Esophagus muscularis mucosa (tissue), 4 donors: ENCODE data around the gene ZC2HC1C.

ENCODE experiments used
- EP300 ChIP-seq: sonication (generic); formaldehyde crosslinking; IDR thresholded peaks from one replicate; pipeline ENCODE4 v1.6.1; 2017; ENCODE audit warnings: antibody characterized with exemption
- POLR2A ChIP-seq: fragments of 450-650 bp; IDR thresholded peaks from one replicate; pipeline ENCODE4 v1.6.1; 2017; ENCODE audit warnings: antibody characterized with exemption, moderate library complexity, mild to moderate bottlenecking, low read depth
- TF ChIP-seq, protein P1 (sequence below), 3 experiments: fragments of 200-600 bp in 2 of 3; fragments of 450-650 bp in 1 of 3; sonication (generic) in 2 of 3; IDR thresholded peaks; one replicate each; pipeline ENCODE4 v1.5.1; 2017 to 2019; ENCODE audit warnings: antibody characterized with exemption in 3 of 3, mild to moderate bottlenecking in 2 of 3, moderate library complexity in 1 of 3

DNA sequence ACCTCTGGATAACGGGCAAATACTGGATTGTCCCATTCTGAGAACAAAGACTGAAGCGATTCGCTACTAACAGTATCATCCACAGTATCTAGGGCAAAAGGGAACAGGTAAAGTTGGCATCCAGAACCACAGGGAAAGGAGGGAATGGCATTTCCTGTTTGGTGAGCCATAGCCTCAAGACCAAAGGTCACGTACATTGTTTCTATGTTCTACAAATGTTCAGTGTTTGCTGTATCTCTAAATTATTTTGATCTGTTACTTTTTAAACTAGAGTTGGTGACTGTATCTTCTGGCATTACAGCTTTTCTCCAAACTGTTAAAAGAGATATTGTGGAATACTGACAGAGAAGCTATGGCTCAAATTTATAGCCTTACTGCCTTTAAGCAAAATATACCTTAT, 27.8 kb upstream of the ZC2HC1C start:
- TF ChIP-seq POLR2A (no peak), EP300 (no peak)
- TF ChIP-seq, protein P1, sequence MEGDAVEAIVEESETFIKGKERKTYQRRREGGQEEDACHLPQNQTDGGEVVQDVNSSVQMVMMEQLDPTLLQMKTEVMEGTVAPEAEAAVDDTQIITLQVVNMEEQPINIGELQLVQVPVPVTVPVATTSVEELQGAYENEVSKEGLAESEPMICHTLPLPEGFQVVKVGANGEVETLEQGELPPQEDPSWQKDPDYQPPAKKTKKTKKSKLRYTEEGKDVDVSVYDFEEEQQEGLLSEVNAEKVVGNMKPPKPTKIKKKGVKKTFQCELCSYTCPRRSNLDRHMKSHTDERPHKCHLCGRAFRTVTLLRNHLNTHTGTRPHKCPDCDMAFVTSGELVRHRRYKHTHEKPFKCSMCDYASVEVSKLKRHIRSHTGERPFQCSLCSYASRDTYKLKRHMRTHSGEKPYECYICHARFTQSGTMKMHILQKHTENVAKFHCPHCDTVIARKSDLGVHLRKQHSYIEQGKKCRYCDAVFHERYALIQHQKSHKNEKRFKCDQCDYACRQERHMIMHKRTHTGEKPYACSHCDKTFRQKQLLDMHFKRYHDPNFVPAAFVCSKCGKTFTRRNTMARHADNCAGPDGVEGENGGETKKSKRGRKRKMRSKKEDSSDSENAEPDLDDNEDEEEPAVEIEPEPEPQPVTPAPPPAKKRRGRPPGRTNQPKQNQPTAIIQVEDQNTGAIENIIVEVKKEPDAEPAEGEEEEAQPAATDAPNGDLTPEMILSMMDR (IDR thresholded peaks at IDR 0.05), result no peak
